Activated CD4-positive, CD25-positive, alpha-beta regulatory T cell (primary cell): Measurements from ENCODE around the gene SPECC1.
"Not testable (repeated sequence)": the region's sequence is repeated elsewhere in the genome, so short reads cannot be mapped to it uniquely, and the experiment has no call there.

ENCODE experiments used
- DNase-seq, 4 experiments: peaks; one replicate each; lab custom pipeline; 2025; lab: John Stamatoyannopoulos, UW

SPECC1 gene

GRCh38 chr17:20128036-20128667 is 119.0 kb downstream of the SPECC1 start:
- no peak for DNase-seq

- DNase-seq = no peak
Observed at GRCh38 chr17:20133517-20133916, 124.4 kb downstream of the SPECC1 start.

- DNase-seq = no peak
Observed at GRCh38 chr17:20141198-20141972, 132.2 kb downstream of the SPECC1 start.

GRCh38 chr17:20142268-20142667 is 133.1 kb downstream of the SPECC1 start:
- no peak for DNase-seq

GRCh38 chr17:20143740-20144139 is 134.6 kb downstream of the SPECC1 start:
- DNase-seq = no peak

- DNase-seq = no peak
Observed at GRCh38 chr17:20145567-20145966, 136.4 kb downstream of the SPECC1 start.

GRCh38 chr17:20149251-20149650 is 140.1 kb downstream of the SPECC1 start:
- DNase-seq = no peak

- DNase-seq = no peak
Observed at GRCh38 chr17:20151174-20151573, 142.0 kb downstream of the SPECC1 start.

- DNase-seq = no peak
Observed at GRCh38 chr17:20153231-20153630, 144.1 kb downstream of the SPECC1 start.

- no peak for DNase-seq
Observed at GRCh38 chr17:20154286-20155000, 145.3 kb downstream of the SPECC1 start.

GRCh38 chr17:20155258-20156195 is 146.4 kb downstream of the SPECC1 start:
- peak; percentile 80 to 93 (median 92) for DNase-seq

GRCh38 chr17:20156196-20157000 is 147.2 kb downstream of the SPECC1 start:
- peak in 2 of 4 experiments; percentile 21 to 35 for DNase-seq

- DNase-seq = no peak
Observed at GRCh38 chr17:20157001-20157310, 147.8 kb downstream of the SPECC1 start.

- no peak for DNase-seq
Observed at GRCh38 chr17:20158580-20158979, 149.4 kb downstream of the SPECC1 start.

GRCh38 chr17:20159406-20160069 is 150.4 kb downstream of the SPECC1 start:
- DNase-seq = no peak

- not testable (repeated sequence) for DNase-seq
Observed at GRCh38 chr17:20165516-20165915, 156.4 kb downstream of the SPECC1 start.

- DNase-seq = no peak
Observed at GRCh38 chr17:20170085-20170484, 160.9 kb downstream of the SPECC1 start.

- DNase-seq = no peak
Observed at GRCh38 chr17:20171741-20172365, 162.7 kb downstream of the SPECC1 start.

- DNase-seq = no peak
Observed at GRCh38 chr17:20172376-20172775, 163.2 kb downstream of the SPECC1 start.

GRCh38 chr17:20173091-20173490 is 163.9 kb downstream of the SPECC1 start:
- no peak for DNase-seq
